GM18502 (cell line): ENCODE results near the gene NR2C2.

Experiments used
- ATAC-seq: cut with Tn5 transposase; IDR thresholded peaks from one replicate; pipeline ENCODE4 v1.9.1; 2021; ENCODE audit warnings: mild to moderate bottlenecking; ENCODE audit not compliant: unreplicated experiment, poor library complexity

NR2C2 gene

DNA sequence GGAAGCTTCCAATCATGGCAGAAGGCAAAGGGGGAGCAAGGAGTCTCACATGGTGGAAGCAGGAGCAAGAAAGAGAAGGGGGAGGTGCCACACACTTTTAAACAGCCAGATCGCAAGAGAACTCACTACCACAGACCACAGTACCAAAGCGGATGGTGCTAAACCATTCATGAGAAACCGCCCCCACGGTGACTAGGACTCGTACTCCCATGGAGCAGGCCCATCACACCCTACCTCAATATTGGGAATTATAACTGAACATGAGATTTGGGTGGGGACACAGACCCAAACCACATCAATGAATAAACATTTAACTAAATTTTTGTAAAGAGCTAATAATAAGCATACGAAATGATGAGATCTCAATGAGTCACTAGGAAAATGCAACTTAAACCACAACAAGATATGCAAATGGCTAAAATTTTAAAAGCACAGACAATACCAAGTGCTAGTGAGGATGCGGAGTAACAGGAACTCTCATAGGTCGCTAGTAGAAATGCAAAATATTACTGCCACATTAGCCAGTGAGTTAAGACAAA, 107.7 kb downstream of the NR2C2 start:
- peak; percentile 56 for ATAC-seq

- no peak for ATAC-seq
Measured at GRCh38 chr3:15056676-15057404, 109.5 kb downstream of the NR2C2 start.

GRCh38 chr3:15060029-15060428, 112.6 kb downstream of the NR2C2 start:
- ATAC-seq: no peak

DNA sequence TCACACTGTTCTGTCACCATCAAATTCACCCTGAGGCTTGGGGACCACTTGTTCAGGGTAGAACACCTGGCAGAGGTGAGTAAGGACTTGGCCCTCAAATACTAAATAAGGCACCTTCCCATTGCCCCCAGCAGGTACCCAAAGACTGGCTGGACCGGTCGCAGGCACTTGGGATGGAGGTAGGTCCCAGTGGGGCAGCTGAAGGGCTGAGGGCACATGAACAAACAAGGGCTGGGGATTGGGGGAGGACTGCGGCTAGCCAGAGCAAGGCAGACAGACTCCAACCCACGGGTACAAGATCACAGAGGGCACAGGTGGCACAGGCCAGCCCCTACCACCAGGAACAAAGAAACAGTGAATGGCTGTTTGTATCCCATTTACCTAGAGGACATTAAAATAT, 115.9 kb downstream of the NR2C2 start:
- no peak for ATAC-seq

- no peak for ATAC-seq
Measured at GRCh38 chr3:15063656-15064286, 116.4 kb downstream of the NR2C2 start.

DNA sequence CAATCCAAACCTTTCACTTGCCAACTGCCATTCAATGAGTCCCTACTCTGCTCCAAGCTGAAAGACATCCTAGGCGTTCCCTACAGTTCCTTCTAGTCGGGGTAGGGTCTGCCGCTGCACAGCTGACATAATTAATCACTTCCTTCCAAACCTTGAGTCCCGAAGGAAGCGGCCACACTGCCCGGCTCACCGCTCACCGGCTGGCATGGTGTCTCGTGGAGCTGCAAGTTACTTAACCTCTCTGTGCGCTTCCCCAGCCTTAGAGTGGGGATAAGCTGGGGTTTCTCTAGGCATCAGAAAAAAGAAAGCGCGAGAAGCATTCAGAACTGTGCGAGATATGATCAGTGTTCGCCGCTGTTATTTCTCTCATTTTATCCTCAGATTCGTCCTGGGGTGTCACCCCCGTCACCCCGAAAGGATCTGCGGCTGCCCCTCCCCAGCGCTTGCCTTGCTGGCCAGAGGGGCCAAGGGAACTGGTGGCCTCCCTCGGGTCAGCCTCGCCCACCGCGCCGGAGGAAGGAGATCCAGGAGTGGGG, 117.0 kb downstream of the NR2C2 start:
- peak; percentile 33 for ATAC-seq

- peak; percentile 95 for ATAC-seq
Measured at GRCh38 chr3:15064835-15065549, 117.6 kb downstream of the NR2C2 start, which contains the start of gene MRPS25. Gene MRPS25 (minus strand): TSS chr3:15065315. CDS start chr3:15065194, 121 bp downstream.

DNA sequence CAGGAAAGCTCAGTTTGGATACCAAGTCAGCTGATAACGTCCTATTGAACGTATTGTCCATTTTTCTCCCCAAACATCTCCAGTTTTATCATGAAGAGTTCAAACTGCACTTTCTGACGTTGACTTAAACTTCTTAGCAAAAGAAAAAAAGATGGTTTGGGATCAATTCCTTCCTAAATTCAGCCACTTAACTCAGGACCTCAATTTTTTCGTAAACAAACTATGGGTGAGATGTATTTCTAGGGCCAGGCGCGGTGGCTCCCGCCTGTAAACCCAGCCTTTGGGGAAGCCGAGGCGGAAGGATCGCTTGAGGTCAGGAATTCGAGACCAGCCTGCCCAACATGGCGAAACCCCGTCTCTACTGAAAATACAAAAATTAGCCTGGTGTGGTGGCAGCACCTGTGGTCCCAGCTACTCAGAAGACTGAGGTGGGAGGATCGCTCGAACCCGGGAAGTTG, 118.2 kb downstream of the NR2C2 start:
- no peak for ATAC-seq

- ATAC-seq: no peak
Measured at GRCh38 chr3:15066467-15066866, 119.1 kb downstream of the NR2C2 start.

GRCh38 chr3:15069441-15069840, 122.1 kb downstream of the NR2C2 start:
- no peak for ATAC-seq

DNA sequence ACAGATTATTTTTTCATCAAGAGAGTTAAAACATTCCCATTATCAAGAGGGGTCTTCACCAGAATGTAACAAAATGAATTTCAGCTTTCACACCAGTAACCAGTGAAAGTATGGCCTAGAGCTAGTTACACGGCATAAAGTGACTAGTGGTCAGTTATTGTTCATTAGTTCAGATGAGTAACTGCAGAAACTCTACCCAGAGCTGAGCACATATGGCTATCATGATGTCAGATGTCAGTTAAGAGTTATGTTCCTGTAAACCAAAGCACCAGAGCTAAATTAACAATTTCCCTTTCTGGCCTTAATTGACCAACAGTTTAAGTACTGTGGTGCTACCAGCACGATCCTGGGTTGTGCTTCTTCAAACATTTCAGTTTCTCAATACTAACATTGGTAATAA, 124.3 kb downstream of the NR2C2 start:
- ATAC-seq: no peak

DNA sequence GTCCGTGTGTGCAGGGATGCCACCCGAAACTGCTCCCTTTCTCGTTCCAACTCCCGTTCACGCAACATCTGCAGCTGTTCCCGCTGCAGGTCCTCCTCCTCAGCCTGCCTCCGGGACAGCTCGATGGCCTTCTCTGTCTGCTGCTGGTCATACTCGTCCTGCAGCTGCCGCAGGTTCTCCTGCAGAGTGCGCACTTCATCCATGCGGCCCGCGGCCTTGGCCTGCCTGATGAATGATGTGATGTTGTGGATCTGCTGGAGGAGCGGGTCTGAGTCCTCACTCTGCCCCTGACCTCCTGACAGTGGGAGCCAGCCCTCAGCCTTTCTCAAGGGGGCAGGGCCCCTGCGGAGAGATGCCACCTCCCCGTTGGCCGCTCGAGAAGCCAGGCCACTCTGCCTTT, 127.1 kb downstream of the NR2C2 start:
- ATAC-seq: no peak

GRCh38 chr3:15079091-15079490, 131.7 kb downstream of the NR2C2 start:
- ATAC-seq: no peak

DNA sequence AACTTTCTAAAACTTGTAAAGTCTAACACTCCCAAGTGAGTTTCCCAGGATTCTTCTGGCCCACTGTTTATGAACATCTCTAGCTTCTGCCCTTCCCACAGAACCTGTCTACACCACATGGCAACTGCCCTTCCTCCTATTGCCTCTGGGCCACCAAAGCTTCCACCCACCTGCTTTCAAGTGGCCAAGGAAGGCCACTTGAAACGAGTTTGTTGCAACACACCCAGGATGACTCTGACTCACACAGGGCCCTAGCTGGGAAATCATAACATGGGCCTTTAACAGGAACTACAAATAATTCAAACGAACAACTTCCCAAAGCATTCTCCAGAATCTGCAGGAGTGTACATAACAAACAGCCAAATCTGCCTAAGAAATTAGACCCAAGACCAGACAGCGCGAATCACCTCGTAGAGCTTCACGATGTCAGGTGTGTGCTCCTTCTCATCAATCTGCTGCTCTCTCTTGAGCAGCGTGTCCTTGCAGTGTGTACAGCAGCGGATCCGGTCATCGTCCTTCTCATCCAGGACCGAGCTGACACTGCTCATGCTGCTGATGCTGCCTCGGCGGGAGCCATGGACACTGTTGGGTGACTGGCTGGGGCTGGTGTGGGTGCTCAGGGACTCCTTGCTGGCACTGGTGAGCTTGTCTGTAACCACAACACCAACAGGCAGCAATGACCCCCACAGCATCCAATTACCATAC, 134.7 kb downstream of the NR2C2 start:
- ATAC-seq: no peak

- no peak for ATAC-seq
Measured at GRCh38 chr3:15083252-15083651, 135.9 kb downstream of the NR2C2 start.

- no peak for ATAC-seq
Measured at GRCh38 chr3:15086263-15086662, 138.9 kb downstream of the NR2C2 start.

DNA sequence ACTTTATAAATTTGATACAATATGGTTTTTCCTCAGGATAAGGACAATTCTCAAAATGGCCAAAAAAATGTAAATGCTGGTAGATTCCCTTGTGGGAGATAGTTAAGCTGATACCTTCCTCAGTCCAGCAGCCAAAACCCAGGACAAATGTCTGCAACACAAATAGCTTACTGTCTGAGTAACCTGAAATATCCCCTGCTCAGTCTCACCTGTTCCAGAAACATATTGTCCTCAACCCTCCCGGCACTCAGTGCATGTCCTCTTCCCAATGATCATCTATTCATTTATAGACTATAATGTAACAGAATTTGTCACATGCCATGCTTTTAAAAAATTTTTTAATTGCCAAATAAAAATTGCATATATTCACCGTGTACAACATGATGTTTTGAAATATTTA, 139.3 kb downstream of the NR2C2 start:
- ATAC-seq: no peak

GRCh38 chr3:15089201-15089600, 141.8 kb downstream of the NR2C2 start:
- no peak for ATAC-seq

DNA sequence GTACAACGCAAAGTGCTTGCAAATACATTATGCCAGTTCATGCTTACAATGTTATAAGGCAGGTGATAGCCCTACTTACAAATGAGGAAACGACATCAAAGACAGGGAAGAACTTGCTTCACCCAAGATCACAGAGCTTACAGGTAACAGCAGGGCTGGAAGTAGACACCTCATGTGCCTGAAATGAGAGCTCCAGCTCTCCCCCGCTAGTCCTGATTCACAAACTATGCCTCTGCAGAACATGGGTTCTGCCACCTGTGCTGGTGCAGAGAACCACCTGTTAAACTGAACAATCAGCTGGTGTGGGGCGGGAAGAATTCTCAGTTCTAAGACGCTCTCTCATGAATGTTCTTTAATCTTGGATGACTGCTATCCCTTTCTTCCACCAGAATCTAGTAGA, 144.2 kb downstream of the NR2C2 start:
- ATAC-seq: no peak

GRCh38 chr3:15092686-15093085, 145.3 kb downstream of the NR2C2 start:
- no peak for ATAC-seq
